GM12864 (cell line): ENCODE measurements around the gene AFF1.

ENCODE experiments used
- DNase-seq: peaks from one replicate; pipeline ENCODE4 v3.0.0-alpha.2; 2011; ENCODE audit warnings: low read depth
- H3K4me3 ChIP-seq: 2 replicates; pipeline ENCODE4 v1.5.1; 2011; ENCODE audit warnings: mild to moderate bottlenecking, low read depth, low read length, control low read depth
- CTCF ChIP-seq: IDR thresholded peaks from 2 replicates; pipeline ENCODE4 v1.5.1; 2011; ENCODE audit warnings: low read depth, mild to moderate bottlenecking, moderate library complexity, low read length, control low read depth, inconsistent platforms; ENCODE audit errors: missing control alignments

AFF1 gene

DNA sequence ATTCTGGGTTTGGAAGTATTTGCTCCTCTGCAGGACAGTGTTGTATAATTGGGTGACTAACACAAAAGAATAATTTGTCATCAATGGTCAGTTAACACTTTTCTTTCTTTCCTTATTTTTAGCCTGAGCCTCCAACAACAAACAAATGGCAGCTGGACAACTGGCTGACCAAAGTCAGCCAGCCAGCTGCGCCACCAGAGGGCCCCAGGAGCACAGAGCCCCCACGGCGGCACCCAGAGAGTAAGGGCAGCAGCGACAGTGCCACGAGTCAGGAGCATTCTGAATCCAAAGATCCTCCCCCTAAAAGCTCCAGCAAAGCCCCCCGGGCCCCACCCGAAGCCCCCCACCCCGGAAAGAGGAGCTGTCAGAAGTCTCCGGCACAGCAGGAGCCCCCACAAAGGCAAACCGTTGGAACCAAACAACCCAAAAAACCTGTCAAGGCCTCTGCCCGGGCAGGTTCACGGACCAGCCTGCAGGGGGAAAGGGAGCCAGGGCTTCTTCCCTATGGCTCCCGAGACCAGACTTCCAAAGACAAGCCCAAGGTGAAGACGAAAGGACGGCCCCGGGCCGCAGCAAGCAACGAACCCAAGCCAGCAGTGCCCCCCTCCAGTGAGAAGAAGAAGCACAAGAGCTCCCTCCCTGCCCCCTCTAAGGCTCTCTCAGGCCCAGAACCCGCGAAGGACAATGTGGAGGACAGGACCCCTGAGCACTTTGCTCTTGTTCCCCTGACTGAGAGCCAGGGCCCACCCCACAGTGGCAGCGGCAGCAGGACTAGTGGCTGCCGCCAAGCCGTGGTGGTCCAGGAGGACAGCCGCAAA lies 179.6 kb downstream of the AFF1 start:
- no peak overlapping the region for H3K4me3 ChIP-seq
- TF ChIP-seq CTCF: no peak
- no peak for DNase-seq

DNA sequence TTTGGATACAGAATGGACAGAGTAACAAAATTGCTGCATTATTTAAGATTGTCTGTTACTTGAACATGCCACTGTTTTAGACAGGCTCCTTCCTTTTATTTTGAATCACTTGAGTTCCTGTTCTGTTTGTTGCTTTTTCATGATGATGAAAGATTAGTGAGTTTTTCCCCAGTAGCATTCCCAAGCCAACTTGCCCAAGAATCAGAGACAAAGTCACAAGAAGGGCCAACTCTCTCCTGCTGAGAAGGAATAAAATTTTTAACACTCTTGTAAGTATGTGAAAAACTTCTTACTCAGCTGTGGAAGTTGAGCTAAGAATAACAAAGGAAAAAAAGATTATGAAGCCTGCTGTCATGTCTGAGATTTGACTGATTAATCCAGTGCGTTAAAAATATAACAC lies 181.4 kb downstream of the AFF1 start:
- no peak for TF ChIP-seq CTCF
- DNase-seq: no peak
- H3K4me3 ChIP-seq: no peak overlapping the region

DNA sequence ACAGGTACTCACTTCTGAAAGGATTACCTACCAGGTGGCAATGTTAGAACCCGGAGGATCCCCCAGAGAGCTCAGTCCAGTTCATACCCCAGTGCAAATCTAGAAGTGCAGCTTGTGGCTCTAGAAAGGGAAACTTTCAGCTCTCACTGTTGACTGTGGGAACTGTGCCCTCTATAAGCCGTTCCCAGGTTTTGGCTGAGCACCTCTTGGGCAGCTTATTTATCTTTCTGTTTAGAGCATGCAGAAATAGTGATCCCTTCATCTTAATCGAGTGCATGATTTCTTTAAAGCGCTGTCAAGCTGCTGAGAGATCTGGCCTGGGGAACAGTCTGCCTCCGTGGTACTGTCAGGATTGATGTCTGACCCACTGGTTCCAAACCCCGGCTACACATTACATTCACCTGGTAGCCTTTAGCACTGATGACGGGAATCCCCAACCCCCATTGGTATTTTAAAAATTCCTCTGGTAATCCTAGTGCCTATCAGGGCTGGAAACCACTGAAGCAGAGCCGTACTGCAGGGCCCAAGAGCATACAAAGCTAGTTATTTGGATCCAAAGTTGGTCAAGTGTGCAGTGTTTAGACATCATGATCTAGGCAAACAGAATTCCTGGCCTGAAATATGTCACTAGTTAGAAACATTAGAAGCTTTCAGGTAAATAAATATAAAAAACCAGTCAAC lies 182.4 kb downstream of the AFF1 start:
- no peak overlapping the region for H3K4me3 ChIP-seq
- no peak for TF ChIP-seq CTCF
- no peak for DNase-seq

DNA sequence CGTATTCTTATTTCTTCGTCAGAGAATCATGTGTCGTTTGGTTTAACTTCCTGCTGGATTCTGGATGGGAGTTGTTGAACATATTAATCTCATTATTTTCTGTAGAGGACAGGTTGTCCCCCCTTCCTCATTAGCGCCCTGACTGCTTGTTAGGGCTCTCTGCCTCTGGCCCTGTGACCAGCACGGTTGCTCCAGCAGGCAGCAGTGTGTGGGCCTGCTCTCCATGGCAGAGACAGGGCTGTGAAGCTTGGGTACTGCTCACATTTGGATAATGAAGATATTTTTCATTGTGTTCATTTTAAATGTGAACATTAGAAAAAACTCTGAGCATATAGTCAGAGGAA lies 182.9 kb downstream of the AFF1 start:
- TF ChIP-seq CTCF: no peak
- DNase-seq: no peak
- no peak overlapping the region for H3K4me3 ChIP-seq

GRCh38 chr4:87118421-87118820 lies 183.6 kb downstream of the AFF1 start:
- no peak for DNase-seq
- H3K4me3 ChIP-seq: no peak overlapping the region
- TF ChIP-seq CTCF: no peak

DNA sequence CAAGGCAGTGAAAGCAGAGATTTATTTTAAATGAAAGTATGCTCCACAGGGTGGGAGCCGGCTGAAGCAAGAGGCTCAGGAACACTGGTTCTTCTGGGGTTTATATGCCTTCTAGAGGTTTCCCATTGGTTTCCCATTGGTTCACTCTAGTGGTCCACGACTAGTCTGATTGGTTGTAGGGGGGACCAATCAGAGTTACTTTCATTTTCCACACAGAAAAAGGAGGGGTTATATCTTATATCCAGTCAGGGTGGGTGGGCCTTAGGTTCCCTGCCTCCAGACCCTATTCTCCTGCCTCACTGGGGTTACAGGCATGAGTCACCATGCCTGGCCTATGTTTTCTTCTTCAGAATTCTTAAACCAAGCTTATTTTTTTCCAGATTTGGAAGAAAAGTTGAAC lies 184.0 kb downstream of the AFF1 start:
- no peak for TF ChIP-seq CTCF
- no peak for DNase-seq
- no peak overlapping the region for H3K4me3 ChIP-seq

- DNase-seq: no peak
- no peak overlapping the region for H3K4me3 ChIP-seq
- no peak for TF ChIP-seq CTCF
Observed at GRCh38 chr4:87120010-87120409, 185.2 kb downstream of the AFF1 start.
